WI38 (cell line): Measurements from ENCODE around the gene ABCG5.

Source experiments
- H3K4me3 ChIP-seq: 2 replicates; pipeline ENCODE4 v1.5.1; 2011; ENCODE audit warnings: low read depth, mild to moderate bottlenecking, control low read depth, low read length
- TF ChIP-seq, protein P1 (sequence below): IDR thresholded peaks from 2 replicates; pipeline ENCODE4 v1.5.1; 2012; ENCODE audit warnings: low read depth, mild to moderate bottlenecking, control low read depth, low read length

The ABCG5 gene

DNA sequence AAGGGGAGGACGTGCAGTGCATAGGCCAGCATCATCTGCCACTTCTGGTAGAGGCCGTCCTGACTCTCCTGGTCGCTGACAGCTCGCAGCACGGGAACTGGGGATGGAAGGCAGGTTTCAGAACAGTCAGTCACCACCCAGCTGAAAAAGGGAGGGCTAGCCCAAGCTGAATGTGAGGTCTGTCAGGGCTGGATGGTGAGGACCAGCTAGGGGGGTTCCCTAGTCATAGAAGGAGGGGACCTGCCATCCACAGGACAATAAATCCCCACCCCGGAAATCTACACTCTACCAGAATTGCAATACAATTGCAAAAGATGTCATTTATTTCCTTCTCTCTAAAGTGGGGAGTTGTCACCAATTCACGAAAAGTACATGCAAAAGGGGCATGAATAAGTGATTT lies 15.8 kb downstream of the ABCG5 start:
- H3K4me3 ChIP-seq = no peak overlapping the region
- TF ChIP-seq, protein P1, sequence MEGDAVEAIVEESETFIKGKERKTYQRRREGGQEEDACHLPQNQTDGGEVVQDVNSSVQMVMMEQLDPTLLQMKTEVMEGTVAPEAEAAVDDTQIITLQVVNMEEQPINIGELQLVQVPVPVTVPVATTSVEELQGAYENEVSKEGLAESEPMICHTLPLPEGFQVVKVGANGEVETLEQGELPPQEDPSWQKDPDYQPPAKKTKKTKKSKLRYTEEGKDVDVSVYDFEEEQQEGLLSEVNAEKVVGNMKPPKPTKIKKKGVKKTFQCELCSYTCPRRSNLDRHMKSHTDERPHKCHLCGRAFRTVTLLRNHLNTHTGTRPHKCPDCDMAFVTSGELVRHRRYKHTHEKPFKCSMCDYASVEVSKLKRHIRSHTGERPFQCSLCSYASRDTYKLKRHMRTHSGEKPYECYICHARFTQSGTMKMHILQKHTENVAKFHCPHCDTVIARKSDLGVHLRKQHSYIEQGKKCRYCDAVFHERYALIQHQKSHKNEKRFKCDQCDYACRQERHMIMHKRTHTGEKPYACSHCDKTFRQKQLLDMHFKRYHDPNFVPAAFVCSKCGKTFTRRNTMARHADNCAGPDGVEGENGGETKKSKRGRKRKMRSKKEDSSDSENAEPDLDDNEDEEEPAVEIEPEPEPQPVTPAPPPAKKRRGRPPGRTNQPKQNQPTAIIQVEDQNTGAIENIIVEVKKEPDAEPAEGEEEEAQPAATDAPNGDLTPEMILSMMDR = no peak

DNA sequence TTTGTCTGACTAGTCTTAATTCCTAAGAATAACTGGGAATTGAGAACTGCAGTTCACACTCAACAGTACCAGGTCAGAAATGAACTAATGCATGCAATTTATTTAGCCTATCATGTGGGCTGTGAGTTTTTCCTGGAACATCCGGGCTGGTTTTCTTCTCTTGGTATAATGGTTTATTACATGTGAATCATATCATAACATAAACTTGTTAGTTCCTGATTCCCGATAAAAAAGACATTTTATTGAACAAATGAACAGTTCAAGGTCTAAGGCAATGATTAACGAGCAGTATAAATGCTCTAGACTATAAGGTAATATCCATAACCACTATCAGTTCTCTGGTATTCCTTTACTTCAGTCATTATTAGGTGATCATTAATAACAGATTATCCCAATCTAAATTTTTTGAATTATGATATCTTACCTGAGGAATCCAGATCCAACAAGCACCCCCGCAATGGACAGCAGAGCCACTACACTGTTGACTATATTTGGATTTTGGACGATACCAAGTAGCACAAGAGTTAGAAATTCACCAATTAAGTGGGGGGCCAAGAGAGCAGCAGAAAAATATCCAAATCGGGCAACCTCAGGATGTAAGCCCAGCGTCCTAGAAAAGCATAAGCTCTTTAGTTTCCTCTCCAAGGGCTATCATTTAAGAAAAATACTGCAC lies 19.0 kb downstream of the ABCG5 start:
- TF ChIP-seq, protein P1 = no peak
- no peak overlapping the region for H3K4me3 ChIP-seq

DNA sequence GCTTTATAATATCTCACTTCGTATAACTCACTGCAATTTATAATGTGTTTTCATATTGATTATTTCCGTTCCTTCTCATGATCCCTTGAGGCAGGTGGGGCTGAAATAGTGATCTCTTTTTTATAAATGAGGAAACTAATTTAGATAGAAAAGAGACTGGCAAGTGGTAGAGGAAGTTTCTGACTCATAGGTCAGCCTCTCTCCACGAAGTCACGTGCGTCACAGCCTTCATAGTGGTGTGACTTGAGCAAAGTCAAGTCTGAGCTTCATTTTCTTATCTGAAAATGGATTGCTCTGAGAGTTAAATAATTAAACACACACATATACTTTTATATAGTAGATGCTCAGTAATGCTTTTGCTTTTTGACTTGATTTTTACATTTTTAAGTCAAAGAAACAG lies 19.9 kb downstream of the ABCG5 start:
- no peak overlapping the region for H3K4me3 ChIP-seq
- TF ChIP-seq, protein P1 = no peak

DNA sequence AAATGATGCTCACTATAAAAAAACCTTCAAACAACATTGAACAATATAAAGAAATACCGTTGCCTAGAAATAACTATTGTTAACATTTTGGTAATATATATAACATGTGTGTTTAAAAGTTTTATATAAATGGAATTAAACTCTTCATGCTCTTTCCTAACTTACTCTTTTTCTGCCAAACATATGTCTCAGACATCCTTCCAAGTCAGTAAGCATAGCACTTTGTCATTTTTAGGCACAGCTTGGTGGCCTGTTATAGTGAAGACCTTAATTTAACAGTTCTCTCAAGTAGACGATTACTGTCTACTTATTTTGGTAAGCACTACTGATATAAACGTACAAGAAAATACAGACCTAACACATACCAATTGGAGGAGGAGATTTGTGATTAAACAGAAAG lies 23.9 kb downstream of the ABCG5 start:
- TF ChIP-seq, protein P1 = no peak
- no peak overlapping the region for H3K4me3 ChIP-seq

DNA sequence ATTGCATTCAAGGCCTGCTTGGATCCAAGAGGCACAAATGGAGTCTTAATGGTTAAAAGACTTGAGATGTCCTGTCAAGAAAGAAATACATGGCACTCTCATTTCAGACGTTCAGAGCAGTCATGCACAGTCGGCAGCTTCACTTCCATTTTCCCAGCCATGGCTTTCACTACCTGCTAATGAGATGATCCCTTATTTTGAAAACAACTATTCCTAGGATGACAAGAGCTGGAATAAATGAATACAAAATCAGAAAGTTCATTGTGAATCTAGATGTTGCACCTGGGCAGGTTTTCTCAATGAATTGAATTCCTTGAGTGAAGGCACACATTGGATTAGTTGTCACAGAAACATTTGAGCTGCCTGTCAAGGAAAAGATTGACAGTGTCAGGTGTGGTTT lies 25.7 kb downstream of the ABCG5 start:
- TF ChIP-seq, protein P1 = no peak
- no peak overlapping the region for H3K4me3 ChIP-seq

DNA sequence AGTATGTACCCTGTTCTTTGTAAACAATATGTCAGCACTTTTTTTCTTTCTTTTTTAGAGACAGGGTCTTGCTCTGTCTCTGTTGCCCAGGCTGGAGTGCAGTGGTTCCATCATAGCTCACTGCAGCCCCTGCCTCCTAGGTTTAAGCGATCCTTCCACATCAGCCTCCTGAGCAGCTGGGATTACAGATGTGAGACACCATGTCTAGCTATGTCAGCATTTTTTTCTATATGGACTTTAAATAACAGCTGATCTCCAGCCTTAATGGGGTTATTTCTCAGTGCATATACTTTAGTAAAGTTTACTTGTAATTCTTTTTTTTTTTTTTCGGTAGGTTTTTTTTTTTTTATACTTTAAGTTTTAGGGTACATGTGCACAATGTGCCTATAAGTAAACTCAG lies 26.6 kb downstream of the ABCG5 start:
- TF ChIP-seq, protein P1 = no peak
- H3K4me3 ChIP-seq = no peak overlapping the region

DNA sequence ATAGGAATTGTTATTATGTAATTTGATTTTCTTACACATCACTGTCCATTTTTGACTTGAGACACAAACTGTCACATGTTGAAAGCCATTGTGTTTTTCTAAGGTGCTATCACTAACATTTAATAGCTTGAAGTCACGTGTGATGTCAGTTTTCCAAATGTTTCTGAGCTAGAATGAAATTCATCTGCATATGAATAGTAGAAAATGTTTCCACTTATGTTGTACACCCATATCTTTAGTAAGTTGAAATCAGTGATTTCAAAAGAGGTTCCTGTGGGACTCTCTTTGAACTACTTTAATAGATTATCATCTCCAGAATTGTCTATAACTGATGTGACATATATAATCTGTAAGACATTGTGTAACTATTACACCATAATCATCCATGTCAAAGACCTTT lies 27.8 kb downstream of the ABCG5 start:
- H3K4me3 ChIP-seq = no peak overlapping the region
- TF ChIP-seq, protein P1 = no peak
